Urothelium cell line (cell line): ENCODE measurements around the gene R3HDML.
A peak's percentile ranks its signal among the peaks of the same experiment; 100 is the strongest.

Experiments
- DNase-seq: peaks from one replicate; pipeline ENCODE4 v3.0.0; 2011; ENCODE audit warnings: low spot score, mixed read lengths
- FAIRE-seq: peaks from 2 replicates; lab custom pipeline; 2011; peaks lifted over from hg19 to GRCh38; lab: Jason Lieb, UNC

R3HDML gene

DNA sequence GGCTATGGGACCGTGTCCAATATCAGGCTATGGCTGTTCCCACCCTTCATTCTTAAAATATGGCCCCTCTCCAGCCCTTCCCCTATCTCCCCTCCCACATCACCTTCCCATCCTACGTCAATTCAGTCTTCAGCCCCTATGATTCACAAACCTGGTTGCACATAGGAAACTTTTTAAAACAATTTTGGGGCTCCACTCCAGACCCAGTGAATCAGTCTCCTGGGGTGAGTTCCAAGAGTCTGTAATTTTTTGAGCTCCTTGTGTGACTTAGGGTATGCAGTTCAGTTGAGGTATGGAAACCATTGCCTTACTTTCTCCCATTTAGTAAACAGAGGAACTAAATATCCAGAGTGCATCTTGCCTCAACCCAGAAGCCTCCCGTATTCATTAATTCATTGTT, 24.2 kb downstream of the R3HDML start:
- DNase-seq (no peak), FAIRE-seq (no peak)

DNA sequence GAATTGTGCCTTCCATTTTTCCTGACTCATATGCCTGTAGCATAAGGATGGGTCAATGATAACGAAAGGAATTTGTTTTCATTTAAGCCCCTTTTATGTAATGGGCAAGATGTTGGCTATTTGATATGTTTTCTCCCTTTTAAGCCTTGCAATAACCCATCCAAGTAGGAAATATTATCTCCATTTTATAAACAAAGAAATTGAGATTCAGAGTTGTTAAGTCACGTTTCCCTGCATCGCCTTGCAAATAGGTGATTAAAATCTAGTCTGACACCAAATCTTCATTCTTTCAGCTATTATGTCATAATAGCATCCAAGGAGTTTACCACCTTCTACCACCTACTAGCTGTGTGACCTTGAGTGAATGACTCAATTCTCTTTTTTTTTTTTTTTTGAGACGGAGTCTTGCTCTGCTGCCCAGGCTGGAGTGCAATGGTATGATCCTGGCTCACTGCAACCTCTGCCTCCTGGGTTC, 25.7 kb downstream of the R3HDML start:
- no peak for DNase-seq
- no peak for FAIRE-seq

DNA sequence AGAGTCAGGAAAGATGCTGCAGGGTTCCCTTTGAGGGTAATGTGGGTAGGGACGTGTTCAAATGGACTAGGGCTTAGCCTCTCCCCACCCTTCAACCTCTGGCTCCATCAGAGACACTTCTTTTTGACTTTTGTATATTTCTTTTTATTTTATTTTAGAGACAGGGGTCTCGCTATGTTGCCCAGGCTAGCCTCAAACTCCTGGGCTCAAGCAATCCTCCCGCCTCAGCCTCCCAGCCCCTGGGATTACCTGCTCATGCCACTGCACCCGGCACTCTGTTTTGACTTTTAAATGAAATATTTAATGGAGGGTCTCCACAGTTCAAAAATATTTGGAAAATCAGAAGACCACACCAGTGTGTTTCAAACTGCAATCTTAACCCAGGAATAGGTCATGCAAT, 27.2 kb downstream of the R3HDML start:
- no peak for FAIRE-seq
- DNase-seq = no peak

DNA sequence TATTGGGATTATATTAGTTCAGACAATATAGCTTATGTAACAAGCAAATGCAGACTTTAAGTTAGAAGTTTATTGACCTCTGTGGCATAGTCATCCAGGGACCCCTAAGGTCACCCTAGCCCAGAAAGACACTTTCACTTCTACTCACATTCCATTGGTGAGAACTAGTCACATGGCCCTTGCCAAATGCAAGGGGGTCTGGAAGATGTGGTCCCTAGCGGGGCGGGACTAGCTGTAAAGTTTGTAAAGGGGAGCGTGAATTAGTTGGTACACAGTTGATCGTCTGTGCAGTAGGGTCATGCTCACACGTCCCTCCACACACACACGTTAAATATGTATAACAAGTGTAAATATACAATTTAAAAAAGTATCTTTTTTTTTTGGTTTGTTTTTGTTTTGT, 27.9 kb downstream of the R3HDML start:
- no peak for DNase-seq
- FAIRE-seq = no peak

DNA sequence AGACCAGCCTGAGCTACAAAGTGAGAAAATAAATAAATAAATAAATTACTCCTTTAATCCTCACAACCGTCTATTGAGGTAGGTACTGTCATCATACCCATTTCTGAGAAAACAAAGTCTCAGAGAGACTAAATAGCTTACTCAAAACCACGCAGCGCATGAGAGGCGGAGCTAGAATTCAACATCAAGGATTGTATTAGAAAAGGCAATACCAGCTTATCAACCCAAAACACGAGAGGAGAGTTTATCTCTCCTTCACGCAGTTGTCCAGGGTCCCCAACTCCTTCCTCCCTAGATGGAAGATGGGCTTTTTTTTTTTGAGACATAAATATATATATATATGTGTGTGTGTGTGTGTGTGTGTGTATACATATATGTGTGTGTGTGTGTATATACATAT, 30.9 kb downstream of the R3HDML start:
- DNase-seq (no peak), FAIRE-seq (no peak)

DNA sequence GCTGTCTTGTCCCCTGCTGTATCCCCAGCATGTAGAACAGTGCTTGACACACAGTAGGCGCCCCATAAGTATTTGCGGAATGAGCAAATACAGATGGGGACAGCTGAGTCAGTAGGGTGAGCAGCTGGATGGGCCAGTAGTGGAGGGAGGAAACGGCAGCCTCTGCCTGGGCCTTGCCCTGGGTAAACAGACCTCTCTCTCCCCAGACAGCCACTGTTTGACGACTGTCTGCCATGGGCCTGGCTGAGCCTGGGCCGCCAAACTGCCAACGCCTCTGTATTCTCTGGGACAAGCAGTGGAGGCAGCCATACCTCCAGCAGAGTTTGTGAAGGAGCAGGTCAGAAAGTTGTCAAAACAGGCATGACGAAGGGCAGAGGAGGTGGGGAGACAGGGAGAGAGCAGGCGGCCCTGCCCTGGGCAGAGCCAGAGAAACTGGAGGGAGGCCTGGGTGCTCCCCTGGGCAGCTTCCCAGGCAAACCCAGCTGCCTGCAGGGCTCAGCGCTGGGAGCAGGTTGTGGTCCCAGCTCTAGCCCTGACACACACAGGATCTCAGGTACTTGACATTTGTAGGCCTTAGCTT, 33.9 kb downstream of the R3HDML start:
- FAIRE-seq (peak; percentile 48), DNase-seq (no peak)

DNA sequence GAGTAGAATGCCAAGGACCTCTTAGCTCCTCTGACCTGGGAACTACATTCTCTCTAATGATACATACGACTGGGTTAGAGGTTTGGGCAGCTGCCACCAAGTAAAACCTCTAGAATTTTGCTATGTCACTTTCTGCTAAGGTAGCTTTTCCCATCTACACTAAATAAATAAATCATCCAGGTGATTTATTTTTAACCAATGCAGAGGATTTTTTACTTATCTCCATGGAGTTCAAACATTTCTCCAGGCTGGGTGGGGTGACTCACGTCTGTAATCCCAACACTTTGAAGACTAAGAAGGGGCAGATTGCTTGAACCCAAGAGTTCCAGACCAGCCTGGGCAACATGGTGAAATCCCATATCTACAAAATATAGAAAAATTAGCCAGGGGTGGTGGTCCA, 45.8 kb downstream of the R3HDML start:
- FAIRE-seq (no peak), DNase-seq (no peak)

DNA sequence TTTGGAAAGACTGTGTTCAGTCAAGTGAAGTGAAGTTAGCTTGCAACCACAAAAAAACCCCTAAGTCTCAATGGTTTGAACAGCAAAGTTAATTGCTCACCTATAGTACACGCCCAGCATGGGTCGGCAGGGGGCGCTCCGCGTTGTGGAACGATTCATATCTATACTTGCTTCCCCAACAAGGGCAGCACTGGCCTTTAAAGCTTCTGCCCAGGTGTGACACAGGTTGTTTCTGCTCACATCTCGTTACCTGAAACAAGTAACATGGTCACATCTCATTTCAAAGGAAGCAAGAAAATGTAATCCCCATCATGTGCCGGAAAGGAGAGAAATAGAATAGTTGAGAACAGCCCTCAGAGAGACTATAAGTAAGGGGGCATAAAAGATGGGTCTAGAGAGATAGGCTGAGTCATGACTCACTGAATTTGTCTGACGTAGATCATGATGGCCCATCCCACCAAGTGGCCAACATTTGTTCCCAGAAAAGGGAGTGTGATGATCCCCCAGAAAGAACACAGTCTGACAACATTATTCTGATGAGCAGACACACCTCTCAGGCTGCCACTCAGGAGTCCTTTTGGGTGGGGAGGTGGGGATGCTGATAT, 47.7 kb downstream of the R3HDML start:
- peak; percentile 37 for FAIRE-seq
- peak; percentile 80 for DNase-seq

DNA sequence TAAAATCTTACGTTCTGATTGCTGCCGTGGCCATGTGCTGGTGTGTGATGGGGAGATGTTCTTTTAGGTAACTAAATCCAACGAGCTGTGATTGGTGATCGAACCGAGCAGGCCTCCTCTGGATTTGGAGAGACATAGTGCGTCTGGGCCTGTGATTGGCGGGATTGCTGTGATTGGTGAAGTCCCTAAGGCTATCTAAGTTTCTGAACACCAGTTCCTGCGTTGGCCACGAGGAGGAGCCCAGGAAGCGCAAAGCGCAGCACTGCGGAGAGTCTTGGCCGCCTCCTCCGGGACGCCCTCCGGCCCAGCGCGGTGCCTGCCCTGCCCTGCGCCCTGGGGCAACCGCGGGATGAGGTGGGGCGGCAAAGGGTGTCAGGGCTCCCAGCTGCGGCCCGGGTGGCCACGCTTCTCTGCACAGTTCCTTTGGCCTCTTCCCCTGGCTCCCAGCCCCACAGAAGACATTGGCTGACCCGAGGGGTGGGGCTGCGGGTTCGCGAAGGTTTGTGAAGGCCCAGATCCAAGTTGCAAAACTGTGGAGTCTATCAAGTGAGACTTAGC, 51.7 kb downstream of the R3HDML start:
- FAIRE-seq = no peak

DNA sequence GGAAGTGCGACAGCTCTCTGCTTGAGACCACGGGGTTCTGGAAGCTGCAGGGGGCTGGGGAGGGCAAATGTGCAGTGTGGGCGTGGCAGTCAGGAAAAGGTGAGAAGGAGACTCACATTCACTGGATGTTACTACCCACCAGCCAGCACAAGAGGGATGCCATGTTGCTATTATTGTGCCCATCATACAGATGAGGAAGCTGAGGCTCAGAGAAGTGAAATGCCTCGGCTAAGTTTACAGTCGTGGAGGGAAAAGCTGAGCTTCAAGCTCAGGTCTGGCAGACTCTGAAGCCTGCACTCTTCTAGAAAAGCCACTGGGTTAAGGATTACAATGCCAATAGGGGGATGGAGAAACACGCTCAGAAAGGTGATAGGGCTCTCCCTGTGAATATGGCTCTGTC, 53.0 kb downstream of the R3HDML start:
- DNase-seq (no peak), FAIRE-seq (no peak)

More for the DNA sequence above, 51.7 kb downstream of the R3HDML start:
- DNase-seq = peak; percentile 93

DNA sequence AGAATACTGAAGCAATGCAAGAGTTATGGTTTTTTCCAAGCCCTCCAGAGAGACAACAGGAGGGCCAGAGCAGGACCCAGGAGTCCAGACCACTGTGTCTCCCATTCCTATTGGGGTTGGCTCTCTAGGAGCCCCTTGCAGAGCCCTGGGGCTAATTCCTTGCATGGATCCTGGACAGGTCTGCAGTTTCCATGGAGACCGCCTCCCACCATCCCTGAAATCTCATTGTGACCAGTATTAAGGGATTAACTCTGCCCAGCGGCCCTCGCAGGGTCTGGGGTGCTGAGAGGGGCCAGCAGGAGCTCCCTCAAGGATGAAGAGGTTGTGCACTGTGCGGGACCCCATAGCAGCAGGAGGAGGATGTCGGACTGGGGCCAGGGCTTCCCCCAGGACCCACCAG, 53.4 kb downstream of the R3HDML start:
- FAIRE-seq (no peak), DNase-seq (no peak)

DNA sequence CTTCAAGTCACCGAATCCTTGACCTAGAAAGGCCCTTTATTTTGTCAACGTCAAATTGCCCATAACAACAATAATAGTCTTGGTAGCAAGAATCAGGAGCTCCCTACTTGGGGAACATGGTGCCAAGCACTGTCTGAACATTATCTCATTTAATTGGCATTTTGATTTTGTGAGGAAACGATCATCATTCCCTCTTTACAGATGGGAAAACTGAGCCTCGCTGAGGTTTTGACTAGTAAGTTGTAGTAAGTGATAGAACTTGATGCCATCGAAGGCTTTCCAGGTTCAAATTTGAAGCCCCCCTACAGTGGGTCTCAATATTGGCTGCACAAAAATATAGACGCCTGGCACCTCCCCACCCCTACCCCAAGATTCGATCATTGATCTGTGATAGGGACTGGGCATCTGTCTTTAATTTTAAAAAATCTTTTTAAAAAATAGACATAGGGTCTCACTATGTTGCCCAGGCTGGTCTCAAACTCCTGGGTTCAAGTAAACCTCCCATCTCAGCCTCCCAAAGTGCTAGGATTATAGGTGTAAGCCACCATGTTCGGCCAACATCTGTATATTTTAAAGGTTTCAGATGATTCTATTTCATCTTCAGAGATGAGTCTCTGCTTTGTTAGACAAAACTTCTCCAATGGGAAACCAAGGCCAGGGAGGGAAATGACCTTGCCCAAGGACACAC, 55.4 kb downstream of the R3HDML start:
- FAIRE-seq (no peak), DNase-seq (no peak)

DNA sequence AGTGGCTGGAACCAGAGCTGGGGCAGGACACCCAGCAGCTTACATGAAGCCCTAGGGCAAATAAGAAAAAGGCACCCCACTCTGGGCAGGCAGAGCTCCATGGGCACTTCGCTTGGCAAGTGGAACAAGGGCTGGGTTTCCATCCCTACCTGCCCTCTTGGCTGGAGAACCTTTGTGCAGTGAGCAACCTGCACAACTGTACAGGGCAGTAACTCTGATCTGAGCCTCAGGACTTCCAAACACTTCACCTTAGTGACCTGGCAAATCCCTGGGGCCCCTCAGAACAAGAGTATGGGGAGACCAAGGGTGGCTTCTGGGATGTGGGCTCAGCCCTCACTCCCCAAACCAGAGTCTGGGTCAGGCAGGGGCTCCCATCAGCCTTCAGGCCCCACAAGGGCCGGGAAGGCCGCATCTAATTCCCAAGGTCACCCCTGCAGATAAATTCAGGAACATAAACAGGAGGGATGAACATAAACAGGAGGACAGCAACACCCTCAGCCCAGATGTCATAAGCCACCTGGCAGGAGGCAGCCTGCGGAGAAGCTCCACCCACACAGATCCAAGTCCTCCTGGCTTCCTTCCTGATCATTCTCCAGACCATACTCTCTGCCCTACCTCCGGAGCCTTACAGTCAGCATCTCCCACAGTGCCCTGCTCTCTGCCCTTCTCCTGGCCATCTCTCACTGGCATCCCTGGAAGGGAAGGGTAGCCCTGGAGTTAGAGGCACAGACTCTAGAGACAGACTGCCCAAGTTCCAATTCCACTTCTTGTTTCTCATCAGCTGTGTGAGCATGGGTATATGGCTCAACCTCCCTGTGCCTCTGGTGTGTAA, 56.1 kb downstream of the R3HDML start:
- FAIRE-seq (no peak), DNase-seq (no peak)

DNA sequence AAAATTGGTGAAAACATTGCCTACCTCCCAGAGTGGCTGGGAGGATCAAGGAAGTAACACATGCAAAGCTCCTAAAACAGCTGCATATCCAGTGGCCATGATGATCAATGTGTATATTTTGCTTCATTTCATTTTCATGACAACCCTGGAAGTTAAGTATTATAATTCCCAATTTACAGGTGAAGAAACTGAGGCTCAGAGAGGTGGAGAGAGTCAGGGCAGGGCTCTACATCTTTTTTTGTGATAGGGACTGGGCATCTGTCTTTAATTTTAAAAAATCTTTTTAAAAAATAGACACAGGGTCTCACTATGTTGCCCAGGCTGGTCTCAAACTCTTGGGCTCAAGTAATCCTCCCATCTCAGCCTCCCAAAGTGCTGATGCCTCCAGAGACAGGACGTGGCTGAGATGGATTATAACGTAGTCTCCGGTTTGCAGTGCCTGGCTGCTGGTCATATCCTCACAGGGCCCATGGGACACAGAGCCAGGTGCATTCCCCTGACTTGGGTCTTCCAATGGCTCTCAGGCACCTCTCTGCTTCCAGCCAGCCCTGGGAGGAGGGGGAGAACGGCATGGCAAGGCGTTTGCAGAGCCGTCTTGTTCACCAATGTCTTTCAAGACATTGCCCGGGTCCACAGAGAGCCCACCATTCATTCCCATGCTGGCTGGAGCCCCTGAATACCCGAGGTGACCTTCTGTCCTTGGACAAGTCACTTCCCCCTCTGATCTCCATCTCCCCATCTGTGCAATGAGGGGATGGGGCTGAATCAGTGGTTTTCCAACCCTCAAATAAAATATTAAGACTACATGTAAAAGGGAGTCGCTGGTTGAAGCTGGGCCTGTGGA, 57.0 kb downstream of the R3HDML start:
- DNase-seq = no peak

DNA sequence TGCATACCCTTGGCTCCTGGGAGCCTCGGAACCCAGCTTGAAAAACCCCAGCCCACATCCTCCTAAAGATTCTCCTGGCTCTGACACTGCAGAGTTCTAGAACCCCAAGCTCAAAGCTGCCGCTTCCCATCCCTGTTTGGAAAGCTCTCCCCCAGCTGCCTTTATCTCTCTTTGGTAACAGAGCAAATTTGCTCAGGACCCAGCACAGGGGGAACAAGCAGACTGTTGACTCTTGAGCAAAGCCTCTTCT, 57.5 kb downstream of the R3HDML start:
- DNase-seq (no peak), FAIRE-seq (no peak)

More for the DNA sequence above, 57.0 kb downstream of the R3HDML start:
- no peak for FAIRE-seq

DNA sequence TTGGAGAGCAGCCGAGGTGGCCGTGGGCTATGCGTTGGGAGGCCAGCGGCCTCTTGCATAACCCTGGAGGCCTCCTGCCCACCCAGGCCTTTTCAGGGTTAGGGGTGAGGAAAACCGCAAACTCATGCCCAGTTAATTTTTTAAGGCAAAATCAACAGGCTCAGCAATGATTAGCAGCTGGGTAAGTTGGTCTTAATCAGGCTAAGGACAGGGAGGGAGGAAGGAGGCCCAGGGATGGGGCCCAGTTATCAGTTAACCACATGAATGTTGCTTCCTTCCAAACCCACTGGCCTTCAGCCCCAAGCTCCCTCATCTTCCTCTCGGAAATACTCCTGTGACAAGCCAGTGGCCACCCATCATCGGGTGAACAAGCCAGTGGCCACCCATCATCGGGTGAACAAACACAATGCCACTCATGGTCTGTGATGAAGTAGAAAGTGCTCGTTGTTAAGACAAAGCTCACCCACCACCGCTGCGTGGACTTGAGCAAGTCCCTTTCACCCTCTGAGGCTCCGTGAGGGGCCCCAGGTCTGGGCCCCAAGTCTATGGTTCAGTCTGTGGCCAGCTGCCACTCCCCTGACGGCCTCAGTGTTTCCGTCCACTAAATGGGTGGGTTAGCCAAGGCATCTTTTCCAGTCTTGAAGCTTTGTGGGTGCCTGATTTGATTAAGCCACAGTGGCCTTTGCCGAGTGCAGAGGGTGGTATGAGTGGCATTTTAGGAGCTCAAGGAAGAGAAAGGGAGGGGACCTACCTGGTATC, 58.0 kb downstream of the R3HDML start:
- FAIRE-seq (no peak), DNase-seq (no peak)

DNA sequence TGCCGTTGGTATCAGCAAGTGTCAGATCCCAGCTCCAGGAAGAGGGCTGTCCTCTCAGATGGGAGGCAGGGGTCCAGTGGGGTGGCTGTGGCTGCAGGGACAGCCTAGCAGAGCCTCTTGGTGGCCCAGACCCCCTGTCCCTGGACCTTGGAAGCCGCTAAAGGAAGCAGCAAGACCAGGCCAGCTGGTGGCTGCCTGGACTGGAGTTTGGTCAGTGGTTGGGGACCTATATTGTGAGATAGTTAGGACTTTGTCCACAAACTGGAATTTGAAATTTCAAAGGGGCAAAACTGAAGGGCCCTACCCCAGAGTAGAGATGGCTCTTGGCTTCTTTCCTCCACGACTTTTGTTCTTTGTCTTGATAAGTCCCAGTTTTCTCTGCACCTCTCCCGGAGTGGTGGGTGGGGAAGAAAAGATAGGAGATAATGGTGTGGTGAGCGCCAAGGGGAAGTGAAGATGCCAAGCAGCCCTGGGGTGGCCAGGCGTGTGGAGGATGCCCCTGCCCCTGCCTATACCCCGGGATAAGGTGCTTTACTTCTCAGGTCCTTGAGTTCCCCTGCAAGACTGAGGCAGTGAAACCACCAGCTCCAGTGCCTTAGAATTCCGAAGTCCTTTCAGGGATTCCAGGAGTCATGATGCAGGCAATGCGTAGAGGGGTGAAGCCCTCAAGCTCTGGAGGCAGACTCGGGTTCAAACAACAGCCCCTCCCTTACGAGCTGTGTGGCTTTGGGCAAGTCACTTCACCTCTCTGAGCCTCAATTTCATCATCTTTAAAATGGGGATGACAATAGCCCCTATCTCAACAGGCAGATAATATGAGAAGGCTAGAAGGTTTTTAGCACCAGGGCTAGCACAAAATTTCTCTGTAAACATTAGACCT, 58.9 kb downstream of the R3HDML start:
- DNase-seq (no peak), FAIRE-seq (no peak)

DNA sequence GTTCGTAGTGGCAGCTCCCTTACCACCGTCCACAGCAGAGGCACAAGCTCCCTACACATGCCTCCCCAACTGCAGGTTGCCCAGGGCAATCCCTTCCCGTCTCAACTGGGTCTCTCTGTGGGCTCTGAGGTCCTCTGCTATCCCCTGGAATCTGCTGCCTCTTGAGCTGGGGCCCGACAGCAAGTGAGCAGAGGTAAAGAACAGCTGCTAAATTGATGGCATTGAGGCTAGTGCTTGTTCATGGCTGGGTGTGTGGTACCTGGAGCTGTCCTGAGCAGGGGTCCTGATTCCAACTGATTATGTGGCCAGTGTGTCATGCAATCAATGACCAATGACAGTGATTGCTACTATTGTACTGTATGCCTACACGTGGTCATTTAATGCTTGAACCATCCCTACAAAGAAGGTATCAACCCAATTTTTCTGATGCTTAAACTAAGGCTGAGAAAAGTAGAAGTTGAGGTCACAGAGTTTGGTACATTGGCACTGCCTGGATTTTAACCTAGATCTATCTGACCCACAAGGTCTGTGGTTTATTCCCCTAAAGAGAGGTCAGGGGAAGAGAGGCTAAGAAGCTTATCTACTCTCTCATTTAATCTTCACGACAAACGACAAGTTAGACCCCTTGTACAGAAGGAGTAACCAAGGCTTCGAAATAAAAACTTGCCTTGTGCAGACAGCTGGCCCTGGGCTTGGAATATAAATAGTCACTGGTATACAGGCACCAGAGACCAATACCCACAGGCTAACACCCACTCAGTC, 59.7 kb downstream of the R3HDML start:
- no peak for FAIRE-seq
- DNase-seq = no peak
